Measurements from ENCODE around the gene PPM1L.
"Not testable (repeated sequence)": the region's sequence is repeated elsewhere in the genome, so short reads cannot be mapped to it uniquely, and the experiment has no call there.

Gene PPM1L

GRCh38 chr3:160992712-160993111 lies 236.7 kb downstream of the PPM1L start:
- no peak for DNase-seq

GRCh38 chr3:160996811-160997210 lies 240.8 kb downstream of the PPM1L start:
- DNase-seq = no peak

DNA sequence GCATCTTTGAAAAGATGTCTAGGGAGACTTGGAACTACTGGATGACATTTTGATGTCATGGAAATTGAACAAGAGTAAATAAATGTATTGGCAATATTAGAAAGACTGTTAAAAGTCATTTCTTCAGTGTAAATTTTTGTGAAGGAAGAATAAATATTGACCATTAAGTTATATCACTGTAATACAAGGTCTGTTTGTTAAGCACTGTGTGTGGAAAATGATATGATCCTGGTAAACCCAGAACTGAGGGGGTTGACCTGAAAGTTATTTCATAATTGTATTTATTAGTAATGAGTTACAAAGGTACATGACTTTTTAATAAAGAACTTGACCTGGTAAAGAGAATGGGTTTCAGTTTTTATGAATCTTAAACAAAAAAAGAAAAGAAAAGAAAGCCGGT lies 242.6 kb downstream of the PPM1L start:
- DNase-seq = no peak

DNA sequence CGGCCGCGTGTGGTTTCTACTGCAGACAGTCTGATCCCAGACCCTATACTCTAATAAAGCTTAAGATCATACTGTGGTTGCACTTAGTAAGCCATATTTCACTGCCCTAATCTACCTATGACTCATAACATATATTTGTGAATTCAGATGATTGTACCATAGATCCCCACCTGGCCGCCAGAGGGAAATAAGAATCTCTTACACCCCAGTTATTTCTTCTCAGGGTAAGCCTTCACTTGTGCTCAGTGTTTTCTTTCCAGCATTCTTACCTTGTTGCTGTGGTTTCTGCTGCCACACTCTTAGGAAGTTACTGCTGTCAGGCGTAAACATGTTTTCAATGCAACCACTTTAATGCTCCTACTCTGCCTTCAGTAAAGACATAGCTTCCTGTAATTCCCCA lies 243.2 kb downstream of the PPM1L start:
- no peak for DNase-seq

DNA sequence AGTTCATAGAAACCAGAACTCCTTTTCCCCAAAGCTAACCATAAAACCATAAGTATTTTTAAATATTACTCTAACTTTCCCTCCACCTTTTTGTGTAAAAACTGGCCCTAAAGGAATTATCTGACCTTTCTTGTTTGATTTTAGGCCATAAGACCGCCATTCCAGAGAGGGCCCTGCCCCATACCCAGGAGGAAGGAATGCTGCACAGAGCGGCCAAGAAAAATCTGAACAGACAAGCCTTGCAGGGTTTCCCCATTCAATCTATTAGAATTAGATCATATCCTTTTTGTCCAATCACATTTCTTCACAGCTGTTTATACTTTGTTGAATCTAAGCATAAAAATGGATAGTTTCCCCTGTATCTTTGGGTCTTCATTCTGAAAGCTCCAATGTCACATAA lies 252.1 kb downstream of the PPM1L start:
- no peak for DNase-seq

- DNase-seq = not testable (repeated sequence)
Observed at GRCh38 chr3:161010151-161010550, 254.1 kb downstream of the PPM1L start.

GRCh38 chr3:161014843-161015749 lies 259.1 kb downstream of the PPM1L start:
- peak; percentile 91 for DNase-seq

- DNase-seq = no peak
Observed at GRCh38 chr3:161016417-161017313, 260.6 kb downstream of the PPM1L start.

GRCh38 chr3:161017971-161018370 lies 261.9 kb downstream of the PPM1L start:
- DNase-seq = no peak

DNA sequence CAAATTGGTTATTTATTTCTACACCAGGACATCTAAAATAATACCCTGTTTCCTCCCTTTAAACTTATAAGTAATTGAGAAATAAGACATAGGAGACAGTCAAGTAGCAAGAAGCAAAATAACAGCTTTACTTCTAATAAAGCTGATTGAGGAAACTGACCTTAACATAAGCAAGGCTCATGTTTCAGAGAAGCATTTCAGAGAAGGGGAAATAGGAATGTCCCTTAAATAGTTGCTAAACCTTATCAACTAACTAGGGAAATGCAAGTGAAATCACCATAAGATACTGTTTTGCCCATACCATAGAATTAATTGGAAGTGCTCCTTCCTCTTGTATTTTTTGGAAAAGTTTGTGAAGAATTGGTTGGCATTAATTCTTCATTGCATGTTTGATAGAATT lies 264.2 kb downstream of the PPM1L start:
- DNase-seq = no peak

DNA sequence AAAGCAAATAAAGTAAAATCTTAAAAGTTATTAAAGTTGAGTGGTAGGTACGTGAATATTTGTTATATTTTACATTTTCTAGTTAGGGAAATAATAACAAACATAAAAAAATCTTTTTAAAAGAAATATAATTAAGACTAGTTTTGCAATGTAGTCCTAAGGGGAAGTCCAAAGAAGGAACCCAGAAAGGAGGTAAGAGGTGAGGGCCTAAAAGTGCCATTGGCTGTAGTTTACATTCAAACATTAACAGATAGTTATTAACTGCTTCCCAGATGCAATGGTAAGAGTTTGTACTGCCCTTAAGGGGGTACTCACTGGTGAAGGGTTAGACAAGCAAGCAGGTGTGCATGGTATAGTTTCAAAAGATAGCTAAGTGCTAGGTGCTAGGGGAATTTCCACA lies 269.9 kb downstream of the PPM1L start:
- DNase-seq = no peak

DNA sequence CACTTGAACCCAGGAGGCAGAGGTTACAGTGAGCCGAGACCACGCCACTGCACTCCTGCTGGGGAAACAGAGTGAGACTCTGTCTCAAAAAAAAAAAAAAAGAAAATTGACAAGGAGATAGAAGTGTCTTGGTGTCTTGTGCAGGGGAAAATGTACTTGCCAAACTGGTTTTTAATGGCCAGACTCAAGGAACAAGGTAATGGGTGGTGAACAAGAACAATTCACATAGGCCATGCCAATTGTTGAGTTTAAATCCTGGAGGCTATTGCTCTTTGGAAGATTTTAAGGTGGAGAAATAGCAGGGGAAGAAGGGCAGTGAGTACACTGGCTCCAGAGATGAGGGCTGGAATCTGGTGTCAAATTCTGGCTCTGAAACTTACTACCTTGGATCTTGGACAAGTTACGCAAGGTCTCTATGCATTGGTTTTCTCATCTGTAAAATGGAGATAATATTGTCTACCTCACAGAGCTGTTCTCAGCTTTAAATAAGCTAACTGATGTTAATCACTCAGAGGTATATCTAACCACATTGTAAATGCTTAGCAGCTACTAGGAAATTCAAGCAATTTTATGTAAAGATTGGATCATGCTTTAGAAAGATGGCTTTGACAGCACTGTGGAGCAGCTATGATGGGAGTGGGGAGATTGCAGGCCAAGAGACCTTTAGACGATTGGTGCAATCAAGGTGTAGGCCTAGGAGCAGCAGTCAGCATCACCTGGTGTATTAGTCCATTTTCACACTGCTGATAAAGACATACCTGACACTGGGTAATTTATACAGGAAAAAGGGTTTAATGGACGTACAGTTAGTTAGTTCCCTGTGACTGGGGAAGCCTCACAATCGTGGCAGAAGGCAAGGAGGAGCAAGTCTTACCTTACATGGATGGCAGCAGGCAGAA lies 270.8 kb downstream of the PPM1L start:
- no peak for DNase-seq

DNA sequence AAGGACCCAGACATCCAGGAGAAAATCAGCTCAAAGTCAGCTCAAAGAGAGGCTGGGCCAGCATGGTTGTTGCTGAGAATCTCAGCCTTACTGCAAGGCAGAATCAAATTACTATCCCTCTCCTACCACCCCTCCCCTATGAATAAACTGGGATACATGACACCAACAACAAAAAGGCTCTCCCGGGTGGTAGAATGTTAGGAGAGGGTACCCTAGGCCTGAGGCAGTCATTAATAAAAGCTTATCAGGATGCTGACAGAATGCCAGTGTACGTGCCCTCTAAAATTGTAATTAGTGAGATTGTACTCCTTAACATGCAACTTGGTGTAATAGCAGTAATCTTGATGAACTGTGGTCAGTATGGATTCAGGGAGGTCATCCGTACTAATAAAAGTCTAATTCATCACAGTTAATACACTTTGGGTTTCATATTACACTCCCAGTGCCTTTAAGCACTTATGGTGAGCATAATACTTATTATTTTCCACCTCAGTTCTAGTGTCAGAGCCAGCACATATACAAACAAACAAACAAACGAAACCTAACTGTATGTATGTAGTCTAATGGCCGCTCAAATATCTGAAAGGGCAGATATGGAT lies 272.6 kb downstream of the PPM1L start:
- peak; percentile 69 for DNase-seq

- no peak for DNase-seq
Observed at GRCh38 chr3:161031134-161031533, 275.1 kb downstream of the PPM1L start.

- not testable (repeated sequence) for DNase-seq
Observed at GRCh38 chr3:161034913-161035550, 279.0 kb downstream of the PPM1L start.

DNA sequence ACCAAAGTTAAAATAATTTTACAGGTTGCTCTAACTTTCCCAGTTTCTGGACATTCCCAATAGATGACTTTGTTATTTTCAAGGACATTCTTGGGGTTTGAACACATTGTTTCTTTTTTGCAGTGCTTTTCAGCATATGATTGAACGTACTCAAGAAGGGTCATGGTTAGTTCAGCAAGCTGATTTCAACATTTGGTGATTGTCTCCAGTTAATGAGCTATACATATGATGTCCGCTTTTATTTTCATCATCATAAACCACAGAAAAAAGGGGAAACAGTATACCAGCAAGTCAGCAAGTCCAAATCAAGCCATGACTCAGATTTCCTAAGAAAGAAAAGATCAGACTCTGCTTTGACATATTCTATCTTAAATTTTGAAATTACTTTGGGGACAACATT lies 279.7 kb downstream of the PPM1L start:
- DNase-seq = no peak

DNA sequence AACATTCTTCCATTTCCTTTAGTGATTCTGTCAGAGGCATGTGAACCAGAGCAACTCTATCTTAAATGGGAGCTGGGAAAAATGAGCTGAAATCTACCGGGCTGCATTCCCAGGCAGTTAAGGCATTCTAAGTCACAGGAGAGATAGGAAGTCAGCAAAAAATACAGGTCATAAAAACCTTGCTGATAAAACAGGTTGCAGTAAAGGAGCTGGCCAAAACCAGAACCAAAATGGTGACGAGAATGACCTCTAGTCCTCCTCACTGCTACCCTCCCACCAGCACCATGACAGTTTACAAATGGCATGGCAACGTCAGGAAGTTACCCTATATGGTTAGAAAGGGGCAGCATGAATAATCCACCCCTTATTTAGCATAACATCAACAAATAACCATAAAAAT lies 282.7 kb downstream of the PPM1L start:
- DNase-seq = no peak

DNA sequence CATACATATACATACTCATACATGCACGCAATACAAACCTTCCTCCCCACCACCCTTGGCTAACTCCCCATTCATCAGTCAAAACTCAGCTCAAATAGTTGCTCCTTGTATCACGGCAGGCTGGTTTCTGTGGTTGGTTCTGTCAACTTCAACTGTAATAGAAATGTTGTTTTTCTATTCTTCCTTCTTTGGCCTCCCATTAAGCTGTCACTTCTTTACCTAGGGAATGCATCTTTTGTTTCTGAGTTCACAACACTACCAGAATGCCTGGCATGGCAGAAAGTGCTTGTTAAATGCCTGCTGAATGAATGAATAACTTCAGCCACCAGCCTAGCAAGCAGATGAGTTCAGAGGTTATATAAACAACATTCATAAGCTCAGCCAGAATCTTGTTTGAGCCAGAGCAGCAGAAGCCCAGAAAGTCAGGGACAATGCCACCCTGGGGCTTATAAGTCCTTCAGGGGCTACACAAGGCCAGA lies 286.0 kb downstream of the PPM1L start:
- DNase-seq = no peak

GRCh38 chr3:161043336-161044035 lies 287.5 kb downstream of the PPM1L start:
- DNase-seq = no peak

GRCh38 chr3:161049683-161050248 lies 293.7 kb downstream of the PPM1L start:
- DNase-seq = no peak

- no peak for DNase-seq
Observed at GRCh38 chr3:161050935-161051334, 294.9 kb downstream of the PPM1L start.

All from NCI-H2171 treated with DMSO at 0.1 percent for 48 hours (cell line).